IPS-NIHi7 (cell line): Measurements from ENCODE around the gene MAGEA4.

ENCODE experiments used
- DNase-seq: peaks from one replicate; pipeline ENCODE4 v3.0.0; 2012; ENCODE audit warnings: mixed read lengths; ENCODE audit errors: extremely low spot score

MAGEA4 gene

DNA sequence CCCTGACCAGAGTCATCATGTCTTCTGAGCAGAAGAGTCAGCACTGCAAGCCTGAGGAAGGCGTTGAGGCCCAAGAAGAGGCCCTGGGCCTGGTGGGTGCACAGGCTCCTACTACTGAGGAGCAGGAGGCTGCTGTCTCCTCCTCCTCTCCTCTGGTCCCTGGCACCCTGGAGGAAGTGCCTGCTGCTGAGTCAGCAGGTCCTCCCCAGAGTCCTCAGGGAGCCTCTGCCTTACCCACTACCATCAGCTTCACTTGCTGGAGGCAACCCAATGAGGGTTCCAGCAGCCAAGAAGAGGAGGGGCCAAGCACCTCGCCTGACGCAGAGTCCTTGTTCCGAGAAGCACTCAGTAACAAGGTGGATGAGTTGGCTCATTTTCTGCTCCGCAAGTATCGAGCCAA is 11.0 kb downstream of the MAGEA4 start:
- no peak for DNase-seq

DNA sequence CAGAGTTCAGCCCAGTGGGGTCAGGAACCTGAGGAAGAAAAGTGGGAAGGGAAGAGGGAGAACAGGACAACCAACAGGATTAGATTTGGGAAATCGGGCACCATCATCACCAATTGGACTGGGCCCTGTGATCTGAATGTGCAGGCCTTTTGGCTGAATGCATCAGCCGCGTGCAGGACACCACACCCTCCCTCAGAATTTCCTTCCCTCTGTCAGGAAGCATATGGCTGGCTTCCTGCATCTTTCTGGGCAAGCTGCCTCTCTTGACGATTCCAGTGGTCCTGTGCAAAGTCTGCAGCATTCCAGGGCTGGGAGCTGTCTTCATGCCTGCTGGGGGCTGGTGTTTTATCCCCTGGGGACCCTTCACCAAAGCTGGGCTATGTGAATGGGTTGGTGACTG is 16.4 kb downstream of the MAGEA4 start:
- DNase-seq: no peak

DNA sequence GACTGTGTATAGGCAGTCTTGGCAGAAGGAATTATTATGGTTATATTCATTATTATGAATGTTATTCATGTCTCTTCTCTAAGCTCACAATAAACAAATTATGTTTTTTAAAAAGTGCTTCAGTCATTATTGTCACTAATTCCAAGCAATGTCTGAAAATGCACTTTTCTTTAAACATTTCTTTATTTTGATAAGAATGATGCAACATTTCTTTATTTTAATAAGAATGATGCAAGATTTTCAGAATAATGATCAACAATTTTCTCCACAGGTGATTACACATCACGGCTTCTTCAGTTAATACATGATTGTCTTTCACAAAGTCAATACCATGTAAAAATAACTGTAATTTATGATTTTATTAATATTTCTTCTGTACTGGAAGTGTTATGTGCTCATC is 22.7 kb downstream of the MAGEA4 start:
- DNase-seq: no peak

DNA sequence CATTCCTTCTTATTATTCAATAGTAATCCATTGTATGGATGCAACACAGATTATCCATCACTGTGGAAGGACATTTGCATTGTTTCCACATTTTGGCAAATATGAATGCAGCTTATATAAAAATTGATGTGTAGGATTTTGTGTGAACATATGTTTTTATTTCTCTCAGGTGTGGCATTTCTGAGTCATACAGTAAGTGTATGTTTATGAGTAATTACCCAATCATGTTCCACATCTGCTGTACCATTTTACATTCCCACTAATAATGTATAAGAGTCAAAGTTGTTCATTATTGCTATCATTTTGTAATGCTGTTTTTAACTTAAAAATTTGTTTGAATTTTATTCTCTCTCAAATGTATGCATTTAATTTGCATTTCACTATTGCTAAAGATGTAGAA is 25.5 kb downstream of the MAGEA4 start:
- DNase-seq: no peak

DNA sequence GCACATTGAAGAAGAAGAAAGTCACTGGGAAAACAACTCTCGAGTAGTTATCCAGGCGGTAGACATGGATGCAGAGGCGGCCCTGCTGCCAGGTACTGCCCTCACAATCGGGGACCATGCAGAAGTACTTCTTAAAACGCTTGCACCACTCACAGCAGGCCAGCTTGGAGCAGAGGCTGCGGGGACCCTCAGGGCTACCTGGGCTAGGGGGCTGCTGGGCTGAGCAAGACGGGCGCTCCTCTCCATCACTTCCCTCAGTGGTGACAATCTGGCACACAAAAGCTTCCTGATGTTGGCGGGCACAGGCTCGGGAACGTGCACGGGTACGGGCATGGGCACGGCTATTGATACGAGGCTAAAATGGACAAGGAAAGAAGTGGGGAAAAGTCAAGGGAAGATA is 42.0 kb downstream of the MAGEA4 start:
- no peak for DNase-seq

DNA sequence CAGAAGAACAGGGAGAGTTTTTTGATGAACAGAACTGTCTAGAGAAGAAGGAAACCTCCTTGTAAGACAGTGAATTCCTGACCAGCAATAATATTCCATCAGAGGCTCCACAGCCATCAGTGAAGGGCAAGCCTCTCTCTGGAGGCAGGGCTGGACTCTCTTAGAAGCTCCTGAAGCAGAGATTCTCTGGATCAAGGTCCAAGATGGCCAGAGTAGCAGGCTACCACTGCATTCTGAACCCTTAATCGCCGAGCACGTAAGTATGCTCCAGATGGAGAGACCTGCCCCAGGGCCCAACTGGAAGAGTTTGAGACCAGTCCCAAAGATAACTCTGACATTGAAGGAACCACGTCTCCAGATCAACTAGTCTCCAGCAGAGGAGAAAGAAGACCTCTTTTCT is 45.4 kb downstream of the MAGEA4 start:
- DNase-seq: no peak

DNA sequence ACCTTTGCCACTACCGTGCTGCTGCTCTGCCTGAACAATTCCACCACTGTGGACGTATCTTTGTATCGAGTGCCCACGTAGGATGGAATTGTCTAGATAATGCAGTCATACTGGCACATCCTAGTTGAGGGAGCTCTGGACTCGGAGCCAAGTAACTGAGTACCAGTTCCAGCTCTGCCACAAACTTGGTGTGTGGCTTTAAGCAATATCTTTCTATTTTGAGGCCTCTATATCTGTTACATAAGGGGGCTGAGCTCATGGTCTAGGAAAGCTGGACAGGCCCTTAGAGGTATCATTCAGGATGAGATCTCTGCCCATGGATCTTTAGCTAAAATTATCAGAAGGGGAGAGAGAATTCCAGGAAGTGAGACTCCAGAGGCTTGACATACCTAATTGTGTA is 49.3 kb downstream of the MAGEA4 start:
- no peak for DNase-seq

DNA sequence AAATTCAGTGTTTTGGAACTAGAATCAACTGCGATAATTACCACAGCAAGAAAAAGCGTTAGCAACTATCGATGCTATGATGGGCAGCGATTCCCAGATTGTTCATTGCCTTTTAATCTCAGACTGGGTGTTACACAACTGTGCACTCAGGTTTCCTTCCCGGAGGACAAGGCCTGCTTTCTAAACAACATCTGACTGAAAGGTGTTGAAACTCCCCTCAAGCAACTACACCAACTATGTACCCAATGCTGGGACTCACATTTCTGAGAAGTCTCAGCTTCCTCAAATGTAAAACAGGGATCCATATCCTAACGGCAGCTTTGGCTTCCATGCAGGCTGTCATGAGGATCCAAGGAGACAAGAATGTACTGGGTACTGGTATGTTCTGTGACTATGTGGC is 53.5 kb downstream of the MAGEA4 start:
- no peak for DNase-seq

DNA sequence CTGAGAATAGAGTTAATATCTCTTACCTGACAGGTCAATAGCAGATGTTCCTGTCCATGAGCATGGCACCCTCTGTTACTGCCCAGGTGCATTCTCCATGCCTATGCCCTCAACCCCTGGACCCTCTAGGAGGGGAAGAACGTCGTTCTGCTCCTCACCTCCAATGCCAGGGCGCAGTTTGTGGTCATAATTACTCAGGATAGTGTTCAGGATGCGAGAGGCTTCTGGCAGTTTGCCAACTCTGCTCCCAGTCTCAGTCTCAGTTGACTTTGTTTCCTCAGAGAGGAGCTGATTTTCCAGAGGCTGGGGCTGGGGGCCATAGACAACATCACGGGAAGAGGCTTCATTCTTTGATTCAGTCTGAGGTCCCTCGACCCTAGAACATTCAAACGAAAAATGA is 57.3 kb downstream of the MAGEA4 start:
- DNase-seq: no peak

DNA sequence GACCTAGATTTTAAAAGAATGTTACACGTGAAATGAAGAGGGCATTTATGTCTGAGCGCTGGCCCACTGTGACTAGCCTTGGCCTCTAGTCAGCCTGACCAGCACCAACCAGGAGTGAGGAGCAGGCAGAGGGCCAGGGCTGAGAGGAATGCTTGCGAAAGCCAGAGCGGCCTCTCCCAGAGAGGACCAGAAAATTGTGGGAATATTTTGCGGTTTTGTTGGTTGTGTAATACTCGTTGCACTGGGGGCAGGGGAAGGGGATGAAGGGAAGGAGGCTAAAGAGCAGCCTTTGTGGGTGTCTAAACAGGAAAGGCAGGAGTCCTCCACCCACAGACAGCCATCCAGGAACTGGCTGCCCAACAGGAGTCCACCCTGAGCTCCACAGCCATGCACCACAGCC is 58.0 kb downstream of the MAGEA4 start:
- DNase-seq: no peak

DNA sequence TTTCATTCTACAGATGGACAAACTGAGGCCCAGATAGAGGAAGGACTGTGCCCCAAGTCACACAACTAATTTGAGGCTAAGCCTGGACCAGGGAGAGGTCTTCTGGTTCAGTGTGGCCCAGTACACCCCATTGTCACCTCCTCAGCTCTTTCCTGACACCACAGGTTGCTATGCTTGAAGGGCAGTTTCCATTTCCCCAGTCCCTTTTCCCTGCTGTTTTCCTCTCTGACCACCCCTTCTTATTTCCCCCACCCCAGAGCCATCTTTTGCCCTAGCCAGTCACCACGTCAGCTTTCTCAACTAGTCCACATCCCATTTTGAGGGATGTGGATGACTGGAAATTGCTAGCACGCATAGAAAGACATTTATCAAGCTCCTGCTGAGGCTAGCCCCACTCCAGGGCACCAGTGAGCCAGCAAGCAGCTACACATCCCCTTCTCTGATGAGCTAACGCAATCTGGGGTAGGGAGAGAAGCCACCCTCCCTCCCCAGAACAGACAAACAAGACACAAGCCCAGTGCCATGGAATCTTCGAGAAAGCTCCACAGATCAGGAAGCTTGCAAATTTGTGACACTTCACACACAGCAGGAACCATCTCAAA is 60.5 kb downstream of the MAGEA4 start:
- DNase-seq: no peak

DNA sequence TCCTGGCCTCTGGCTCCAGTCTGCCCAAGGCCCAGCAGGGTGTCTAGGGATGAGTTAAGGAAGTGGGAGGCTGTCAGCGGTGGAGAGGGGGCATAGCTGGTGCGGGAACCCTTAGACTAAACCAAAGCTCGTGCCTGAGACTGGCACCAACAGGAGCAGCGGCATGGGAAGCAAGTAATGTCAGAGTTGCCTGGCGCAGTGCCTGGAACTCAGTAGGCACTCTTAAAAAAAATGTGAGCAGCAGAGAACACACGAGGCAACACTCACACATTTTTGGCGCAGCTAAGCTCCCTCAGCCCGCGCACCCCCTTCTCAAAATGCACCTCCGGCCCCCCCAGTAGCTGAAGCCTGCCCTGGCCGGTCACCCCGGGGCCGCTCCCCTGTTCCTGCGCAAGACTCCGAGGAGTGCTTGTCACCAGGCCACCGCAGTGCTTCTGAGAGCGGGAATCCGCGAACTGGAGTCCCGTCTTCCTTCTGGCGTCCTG is 61.2 kb downstream of the MAGEA4 start:
- DNase-seq: peak; percentile 19
